Measurements from ENCODE around the gene ACTN1.
"Not testable (repeated sequence)": the region's sequence is repeated elsewhere in the genome, so short reads cannot be mapped to it uniquely, and the experiment has no call there.

DNA sequence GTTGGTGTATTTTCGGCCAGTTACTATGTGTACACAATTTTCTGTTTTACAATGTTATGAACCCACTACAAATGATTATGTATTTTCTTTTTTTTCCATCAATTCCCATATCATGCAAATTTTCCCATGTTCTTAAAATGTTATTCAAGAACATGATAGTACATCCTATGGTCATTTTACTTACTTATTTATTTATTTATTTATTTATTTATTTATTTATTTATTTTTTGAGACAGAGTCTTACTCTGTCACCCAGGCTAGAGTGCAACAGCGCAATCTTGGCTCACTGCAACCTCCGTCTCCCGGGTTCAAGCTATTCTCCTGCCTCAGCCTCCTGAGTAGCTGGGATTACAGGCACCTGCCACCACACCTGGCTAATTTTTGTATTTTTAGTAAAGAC is 131.5 kb downstream of the ACTN1 start:
- not testable (repeated sequence) for TF ChIP-seq ZNF384 (IDR thresholded peaks at IDR 0.05); BHLHE40 (IDR thresholded peaks at IDR 0.05; ENCODE audit: borderline replicate concordance); SP1 (IDR thresholded peaks at IDR 0.05); SUZ12 (IDR thresholded peaks at IDR 0.05); NFRKB (IDR thresholded peaks at IDR 0.05); ELF4 (IDR thresholded peaks at IDR 0.05)
